ENCODE measurements around the gene SENP8.

Gene SENP8

GRCh38 chr15:72176159-72176558, 58.0 kb downstream of the SENP8 start:
- no peak for DNase-seq

- DNase-seq = no peak
Measured at GRCh38 chr15:72176743-72177142, 58.5 kb downstream of the SENP8 start.

GRCh38 chr15:72178976-72179585, 60.9 kb downstream of the SENP8 start:
- no peak for DNase-seq

DNA sequence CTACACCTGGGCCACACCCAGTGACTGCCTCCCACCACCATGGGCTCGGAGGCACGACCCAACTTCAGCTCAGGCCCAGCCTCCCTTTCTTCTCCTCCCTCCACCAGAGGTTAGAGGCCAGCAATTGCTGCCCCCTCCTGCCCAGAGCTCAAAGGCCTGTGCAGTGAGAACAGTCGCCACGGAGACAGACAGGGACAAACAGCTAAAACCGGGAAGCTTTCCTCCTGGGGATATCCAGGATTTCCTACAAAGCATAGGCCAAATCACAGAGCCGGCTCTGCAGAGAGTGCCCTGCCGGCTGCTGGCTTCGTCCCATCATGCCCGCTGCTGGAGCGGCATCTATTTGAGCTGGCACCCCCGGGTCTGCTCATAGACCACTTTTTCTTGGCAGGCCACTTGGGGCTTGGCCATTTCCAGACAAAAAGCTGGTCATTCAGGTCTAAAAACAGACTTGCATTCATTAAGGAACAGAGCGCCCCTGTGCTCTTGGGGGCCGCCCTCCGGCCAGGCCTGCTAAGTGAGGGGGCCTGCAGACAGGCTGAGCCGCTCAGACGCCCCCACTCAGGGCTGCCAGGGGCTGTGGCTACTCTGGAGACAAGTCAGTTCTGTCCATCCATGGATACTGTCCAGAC, 61.9 kb downstream of the SENP8 start:
- no peak for DNase-seq

GRCh38 chr15:72180761-72181324, 62.6 kb downstream of the SENP8 start:
- no peak for DNase-seq

DNA sequence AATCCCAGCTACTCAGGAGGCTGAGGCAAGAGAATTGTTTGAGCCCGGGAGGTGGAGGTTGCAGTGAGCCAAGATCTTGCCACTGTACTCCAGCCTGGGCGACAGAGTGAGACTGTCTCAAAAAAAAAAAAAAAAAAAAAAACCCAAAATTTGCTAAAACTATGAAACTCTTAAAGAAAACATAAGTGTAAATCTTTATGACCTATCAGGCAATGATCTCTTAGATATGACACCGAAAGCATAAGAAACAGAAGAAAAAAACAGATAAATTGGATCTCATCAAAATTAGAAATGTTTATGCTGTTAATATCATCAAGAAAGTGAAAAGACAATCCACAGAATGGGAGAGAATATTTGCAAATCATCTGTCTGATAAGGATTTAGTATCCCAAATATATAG, 64.0 kb downstream of the SENP8 start:
- no peak for DNase-seq

GRCh38 chr15:72182673-72183072, 64.5 kb downstream of the SENP8 start:
- no peak for DNase-seq

DNA sequence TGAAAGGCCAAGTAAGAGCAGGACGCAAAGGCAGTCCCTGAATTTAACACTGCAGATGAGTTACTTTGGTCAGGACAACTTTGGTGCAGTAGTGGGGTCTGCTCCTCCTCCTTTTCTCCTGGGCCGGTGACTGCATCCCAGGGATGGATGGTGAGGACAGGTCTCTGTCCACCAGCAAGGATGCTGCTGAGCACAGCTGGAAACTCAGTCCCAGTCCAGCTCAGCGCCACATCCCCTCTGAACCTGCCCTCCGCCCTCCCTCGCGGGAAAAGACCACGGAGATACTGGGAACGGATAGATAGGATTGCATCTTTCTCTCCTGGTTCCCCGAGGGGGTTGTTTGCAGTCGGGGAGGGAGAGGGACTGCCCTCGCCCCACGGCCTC, 65.6 kb downstream of the SENP8 start:
- no peak for DNase-seq

DNA sequence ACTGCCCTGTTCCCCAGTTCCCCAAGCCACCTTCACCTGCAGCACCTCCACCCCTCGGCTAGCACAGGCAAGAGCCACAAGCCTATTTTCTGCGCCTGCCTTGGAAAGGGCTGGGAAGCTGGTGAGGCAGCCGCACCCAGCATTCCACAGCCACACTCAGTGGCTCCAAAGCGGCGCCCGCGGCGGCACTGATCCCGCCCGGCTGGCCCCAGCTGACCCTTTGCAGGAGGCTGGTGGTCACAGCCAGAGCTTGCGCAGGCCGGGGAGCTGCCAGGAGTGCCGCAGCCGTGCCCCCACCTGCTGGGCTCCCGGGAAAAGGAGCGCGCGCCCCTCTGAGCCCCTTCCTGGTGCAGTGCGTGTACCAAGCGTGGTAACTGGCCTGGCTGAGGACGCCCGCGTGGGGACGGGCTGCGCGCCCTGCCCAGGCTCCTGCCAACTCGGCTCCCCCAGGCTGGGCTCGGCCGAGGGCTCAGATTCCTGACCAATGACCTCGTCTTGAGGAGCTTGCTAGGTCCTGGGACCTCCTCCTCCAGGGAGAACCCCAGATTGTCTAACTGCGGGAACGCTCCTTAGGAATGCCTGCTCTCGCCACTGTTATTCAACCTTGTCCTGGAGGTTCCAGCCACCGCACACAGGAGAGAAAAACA, 66.1 kb downstream of the SENP8 start:
- no peak for DNase-seq

- no peak for DNase-seq
Measured at GRCh38 chr15:72189250-72189902, 71.2 kb downstream of the SENP8 start.

GRCh38 chr15:72192416-72192815, 74.2 kb downstream of the SENP8 start:
- DNase-seq = no peak
